HEK293T (cell line): ENCODE measurements around the gene BBS9.

ENCODE experiments used
- BHLHE40 ChIP-seq: fragments of 450-650 bp; IDR thresholded peaks from 2 replicates; pipeline ENCODE4 v1.6.1; 2016; ENCODE audit warnings: mild to moderate bottlenecking, moderate library complexity, borderline replicate concordance
- ELF4 ChIP-seq: fragments of 450-650 bp; IDR thresholded peaks from 2 replicates; pipeline ENCODE4 v1.6.1; 2017; ENCODE audit warnings: antibody characterized with exemption
- FOXM1 ChIP-seq: fragments of 450-650 bp; IDR thresholded peaks from 2 replicates; pipeline ENCODE4 v1.6.1; 2017; ENCODE audit warnings: mild to moderate bottlenecking, borderline replicate concordance
- L3MBTL2 ChIP-seq: fragments of 450-650 bp; conservative IDR thresholded peaks from 2 replicates; pipeline ENCODE4 v1.6.1; 2016; ENCODE audit warnings: mild to moderate bottlenecking
- NFRKB ChIP-seq: fragments of 450-650 bp; IDR thresholded peaks from 2 replicates; pipeline ENCODE4 v1.6.1; 2016; ENCODE audit warnings: mild to moderate bottlenecking, moderate library complexity
- SP1 ChIP-seq: fragments of 450-650 bp; IDR thresholded peaks from 2 replicates; pipeline ENCODE4 v1.6.1; 2017
- TARDBP ChIP-seq: fragments of 450-650 bp; IDR thresholded peaks from 2 replicates; pipeline ENCODE4 v1.6.1; 2016

DNA sequence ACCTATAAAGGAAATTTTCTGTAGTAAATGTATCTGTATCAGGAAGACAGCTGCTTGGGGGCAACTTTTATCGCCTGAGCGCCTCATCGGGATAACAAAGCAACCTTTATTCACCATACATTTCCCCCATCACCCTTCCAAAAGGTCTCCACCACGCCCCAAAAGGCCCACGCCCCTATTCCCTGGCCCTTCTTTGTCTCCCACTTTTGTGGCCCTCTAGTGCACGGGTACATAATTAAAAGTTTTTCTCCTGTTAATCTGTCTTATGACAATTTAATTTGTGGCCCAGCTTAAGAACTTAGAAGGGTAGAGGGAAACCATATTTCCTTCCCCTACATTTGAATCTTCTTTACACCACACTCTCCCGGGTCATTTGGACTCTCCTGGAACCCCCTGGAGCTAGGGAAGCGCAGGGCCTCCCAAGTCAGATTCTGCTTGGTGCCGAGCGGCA, 20.8 kb upstream of the BBS9 start:
- no peak for TF ChIP-seq TARDBP
- TF ChIP-seq BHLHE40: no peak
- no peak for TF ChIP-seq FOXM1
- TF ChIP-seq NFRKB: no peak
- no peak for TF ChIP-seq ELF4
- no peak for TF ChIP-seq L3MBTL2
- no peak for TF ChIP-seq SP1
